ENCODE results near the gene CYP46A1.

The CYP46A1 gene

GRCh38 chr14:99663386-99664057, 20.6 kb upstream of the CYP46A1 start:
- TF ChIP-seq, protein P1, sequence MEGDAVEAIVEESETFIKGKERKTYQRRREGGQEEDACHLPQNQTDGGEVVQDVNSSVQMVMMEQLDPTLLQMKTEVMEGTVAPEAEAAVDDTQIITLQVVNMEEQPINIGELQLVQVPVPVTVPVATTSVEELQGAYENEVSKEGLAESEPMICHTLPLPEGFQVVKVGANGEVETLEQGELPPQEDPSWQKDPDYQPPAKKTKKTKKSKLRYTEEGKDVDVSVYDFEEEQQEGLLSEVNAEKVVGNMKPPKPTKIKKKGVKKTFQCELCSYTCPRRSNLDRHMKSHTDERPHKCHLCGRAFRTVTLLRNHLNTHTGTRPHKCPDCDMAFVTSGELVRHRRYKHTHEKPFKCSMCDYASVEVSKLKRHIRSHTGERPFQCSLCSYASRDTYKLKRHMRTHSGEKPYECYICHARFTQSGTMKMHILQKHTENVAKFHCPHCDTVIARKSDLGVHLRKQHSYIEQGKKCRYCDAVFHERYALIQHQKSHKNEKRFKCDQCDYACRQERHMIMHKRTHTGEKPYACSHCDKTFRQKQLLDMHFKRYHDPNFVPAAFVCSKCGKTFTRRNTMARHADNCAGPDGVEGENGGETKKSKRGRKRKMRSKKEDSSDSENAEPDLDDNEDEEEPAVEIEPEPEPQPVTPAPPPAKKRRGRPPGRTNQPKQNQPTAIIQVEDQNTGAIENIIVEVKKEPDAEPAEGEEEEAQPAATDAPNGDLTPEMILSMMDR (IDR thresholded peaks at IDR 0.05; ENCODE audit: low read depth, low read length, missing control alignments), result no peak
- DNase-seq (ENCODE audit: low read depth), result no peak
- no peak overlapping the region for H3K4me3 ChIP-seq (ENCODE audit: low read depth, low read length)

DNA sequence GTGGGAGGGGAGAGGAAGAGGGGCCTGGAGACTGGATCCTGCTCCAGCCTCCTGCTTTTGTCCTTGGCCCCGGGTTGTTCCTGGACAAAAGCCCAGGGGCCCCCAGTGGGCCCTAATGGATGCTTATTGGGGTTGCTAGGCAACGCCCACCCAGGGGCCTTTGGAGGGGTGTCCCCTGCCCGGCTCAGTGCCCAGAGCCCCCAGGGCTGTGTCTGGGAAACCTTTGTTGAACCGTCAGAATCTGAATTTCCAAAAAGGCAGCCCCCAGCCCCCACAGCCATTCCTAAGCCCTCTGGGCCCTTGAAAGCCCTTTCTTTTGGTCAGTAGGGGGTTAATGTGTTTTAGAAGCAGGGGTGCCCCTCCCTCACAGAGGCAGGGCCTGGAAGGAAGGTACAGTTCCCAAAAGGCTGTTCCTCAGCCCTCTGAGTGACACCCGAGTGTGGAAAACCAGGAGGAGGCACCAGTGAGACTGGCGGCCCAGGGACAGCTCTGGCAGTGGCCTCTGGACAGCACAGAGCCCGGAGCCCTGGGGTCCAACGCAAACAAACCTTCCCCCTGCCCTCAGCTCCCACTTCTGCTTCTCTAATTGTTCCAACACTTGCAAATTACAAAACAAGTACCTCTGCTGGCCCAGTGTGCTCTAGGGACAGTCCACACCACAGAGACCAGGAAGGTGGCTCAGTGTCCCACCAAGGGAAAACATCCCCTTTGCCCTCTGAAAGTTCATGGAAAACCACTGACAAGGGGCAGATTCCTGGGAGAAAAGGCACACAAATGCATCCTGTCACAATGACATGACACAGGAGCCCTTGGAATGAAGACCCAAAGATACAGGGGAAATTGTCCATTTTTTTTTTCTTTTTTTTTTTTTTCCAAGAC, 19.8 kb upstream of the CYP46A1 start:
- H3K4me3 ChIP-seq (ENCODE audit: low read depth, low read length), result no peak overlapping the region
- no peak for DNase-seq (ENCODE audit: low read depth)

GRCh38 chr14:99664937-99665273, 19.2 kb upstream of the CYP46A1 start:
- DNase-seq (ENCODE audit: low read depth), result peak; percentile 37
- H3K4me3 ChIP-seq (ENCODE audit: low read depth, low read length), result no peak overlapping the region
- TF ChIP-seq, protein P1 (IDR thresholded peaks at IDR 0.05; ENCODE audit: low read depth, low read length, missing control alignments), result no peak

More for the DNA sequence above, 19.8 kb upstream of the CYP46A1 start:
- TF ChIP-seq, protein P1 (IDR thresholded peaks at IDR 0.05; ENCODE audit: low read depth, low read length, missing control alignments), result no peak

DNA sequence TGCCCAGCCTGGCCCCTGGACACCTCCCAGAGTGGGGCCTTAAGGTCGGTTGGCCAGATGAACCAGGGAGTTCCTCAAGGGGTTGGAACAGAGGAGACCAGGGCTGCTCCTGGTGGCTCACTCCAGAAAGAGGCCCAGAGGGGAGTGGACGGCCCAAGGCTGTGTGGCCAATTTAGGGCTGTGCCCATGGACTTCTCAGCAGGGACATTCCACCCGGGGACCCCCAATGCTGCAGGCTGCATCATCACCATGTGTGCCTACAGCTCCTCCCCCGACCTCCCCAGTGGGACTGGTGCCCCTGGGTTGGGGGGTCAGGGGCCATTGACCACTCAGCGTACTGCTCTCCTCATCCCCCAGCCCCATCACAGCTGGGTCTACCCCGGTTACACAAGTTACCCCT, 17.6 kb upstream of the CYP46A1 start:
- TF ChIP-seq, protein P1 (IDR thresholded peaks at IDR 0.05; ENCODE audit: low read depth, low read length, missing control alignments), result no peak
- no peak overlapping the region for H3K4me3 ChIP-seq (ENCODE audit: low read depth, low read length)
- DNase-seq (ENCODE audit: low read depth), result no peak

- DNase-seq (ENCODE audit: low read depth), result no peak
- no peak overlapping the region for H3K4me3 ChIP-seq (ENCODE audit: low read depth, low read length)
- TF ChIP-seq, protein P1 (IDR thresholded peaks at IDR 0.05; ENCODE audit: low read depth, low read length, missing control alignments), result no peak
These were observed 17.1 kb upstream of the CYP46A1 start for GRCh38 chr14:99667045-99667444.

- TF ChIP-seq, protein P1 (IDR thresholded peaks at IDR 0.05; ENCODE audit: low read depth, low read length, missing control alignments), result no peak
- no peak overlapping the region for H3K4me3 ChIP-seq (ENCODE audit: low read depth, low read length)
- DNase-seq (ENCODE audit: low read depth), result no peak
These were observed 16.3 kb upstream of the CYP46A1 start for GRCh38 chr14:99667821-99668220.

Data from GM12864 (cell line).